GM21423 (cell line): ENCODE results near the gene NLRP13.

Source experiments
- ATAC-seq: cut with Tn5 transposase; IDR thresholded peaks from one replicate; pipeline ENCODE4 v1.9.1; 2021; ENCODE audit warnings: mild to moderate bottlenecking, moderate library complexity; ENCODE audit not compliant: unreplicated experiment

The NLRP13 gene

GRCh38 chr19:55901369-55902079 is 30.6 kb downstream of the NLRP13 start:
- ATAC-seq: no peak

DNA sequence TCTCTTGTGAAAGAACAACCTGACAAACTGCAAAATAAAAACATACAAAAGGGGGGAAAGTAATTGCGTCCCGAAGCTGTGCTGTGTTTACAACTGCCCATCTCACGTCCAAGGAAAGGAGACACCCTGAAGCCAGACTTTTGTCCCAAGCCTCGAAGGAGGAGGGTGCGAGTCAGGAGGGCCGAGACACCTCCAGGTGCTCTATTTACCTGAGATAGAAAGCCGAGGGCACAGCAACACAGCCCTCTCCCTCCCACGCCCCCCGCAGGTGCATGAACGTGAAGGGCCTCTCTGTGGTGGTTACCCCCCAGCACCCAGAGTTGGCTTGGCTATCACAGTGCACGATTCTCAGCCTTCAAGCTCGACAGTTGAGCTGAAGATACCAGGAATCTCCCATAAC is 33.2 kb downstream of the NLRP13 start:
- ATAC-seq: no peak

- no peak for ATAC-seq
These were observed 49.5 kb downstream of the NLRP13 start for GRCh38 chr19:55882626-55883025.

GRCh38 chr19:55877211-55877610 is 54.9 kb downstream of the NLRP13 start:
- no peak for ATAC-seq

DNA sequence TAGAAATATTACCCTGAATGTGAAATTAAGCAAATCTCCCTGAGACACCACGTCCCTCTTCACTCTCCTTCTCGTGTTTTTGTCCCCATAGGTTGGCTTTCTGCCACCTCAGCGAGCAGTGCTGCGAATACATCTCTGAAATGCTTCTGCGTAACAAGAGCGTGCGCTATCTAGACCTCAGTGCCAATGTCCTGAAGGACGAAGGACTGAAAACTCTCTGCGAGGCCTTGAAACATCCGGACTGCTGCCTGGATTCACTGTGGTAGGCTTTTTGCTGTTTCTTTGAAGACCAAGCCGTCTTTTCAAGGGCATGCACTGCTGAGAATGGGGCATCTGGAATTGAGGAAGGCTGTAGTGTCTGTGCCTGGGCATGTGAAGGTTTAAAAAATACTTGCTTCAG is 61.4 kb downstream of the NLRP13 start:
- no peak for ATAC-seq

GRCh38 chr19:55867101-55867500 is 65.0 kb downstream of the NLRP13 start:
- ATAC-seq: no peak

DNA sequence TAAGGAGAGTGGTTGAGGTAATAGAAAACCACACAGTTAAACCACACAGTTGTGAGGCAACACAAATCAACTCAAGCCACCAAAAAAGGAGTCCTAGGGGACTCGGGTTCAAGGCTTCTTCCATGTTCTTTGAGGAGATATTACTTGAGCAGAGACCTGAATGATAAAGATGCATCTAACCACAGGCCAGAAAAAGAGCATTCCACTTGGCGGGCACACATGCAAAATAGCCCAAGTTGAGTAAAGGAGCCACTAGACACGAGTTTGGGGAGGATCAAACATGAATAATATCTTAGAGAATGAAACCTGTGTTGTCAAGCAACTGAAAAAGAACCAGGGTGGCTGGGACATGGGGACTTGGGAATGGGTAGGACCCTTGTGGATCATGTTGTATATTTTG is 65.6 kb downstream of the NLRP13 start:
- ATAC-seq: no peak

- no peak for ATAC-seq
These were observed 73.2 kb downstream of the NLRP13 start for GRCh38 chr19:55858969-55859368.

DNA sequence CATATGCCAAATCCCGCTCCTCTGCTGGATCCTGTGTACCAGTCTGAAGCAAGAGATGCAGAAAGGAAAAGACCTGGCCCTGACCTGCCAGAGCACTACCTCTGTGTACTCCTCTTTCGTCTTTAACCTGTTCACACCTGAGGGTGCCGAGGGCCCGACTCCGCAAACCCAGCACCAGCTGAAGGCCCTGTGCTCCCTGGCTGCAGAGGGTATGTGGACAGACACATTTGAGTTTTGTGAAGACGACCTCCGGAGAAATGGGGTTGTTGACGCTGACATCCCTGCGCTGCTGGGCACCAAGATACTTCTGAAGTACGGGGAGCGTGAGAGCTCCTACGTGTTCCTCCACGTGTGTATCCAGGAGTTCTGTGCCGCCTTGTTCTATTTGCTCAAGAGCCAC is 73.7 kb downstream of the NLRP13 start:
- no peak for ATAC-seq

- ATAC-seq: no peak
These were observed 74.2 kb downstream of the NLRP13 start for GRCh38 chr19:55857974-55858373.

GRCh38 chr19:55857149-55857548 is 75.0 kb downstream of the NLRP13 start:
- no peak for ATAC-seq

DNA sequence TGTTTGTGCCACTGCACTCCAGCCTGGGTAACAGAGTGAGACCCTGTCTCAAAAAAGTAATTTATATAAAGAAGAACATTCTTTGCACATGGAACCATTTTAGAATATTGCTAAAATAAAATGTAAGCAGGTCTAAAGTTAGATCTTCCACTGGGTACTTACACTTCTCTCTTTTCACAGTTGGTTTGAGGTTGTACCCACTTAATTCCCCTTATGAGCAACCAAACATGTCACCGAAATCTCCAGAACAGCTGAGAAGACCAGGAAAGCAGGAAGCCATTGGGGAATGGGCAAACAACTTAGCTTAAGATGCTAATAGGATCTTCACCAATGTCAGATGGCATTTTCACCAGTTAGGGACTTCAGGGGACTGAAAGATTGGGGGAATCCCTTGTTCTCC is 77.0 kb downstream of the NLRP13 start:
- ATAC-seq: no peak
